ENCODE results near the gene GNB1L. TPM values are rescaled to one million over a fixed set of nuclear protein-coding genes. Genes with fewer than 3 reads are reported as not detected.

The GNB1L gene
- total and polyA plus RNA-seq, 8 donors = 2.1 to 4.8 (median 3.6) TPM

DNA sequence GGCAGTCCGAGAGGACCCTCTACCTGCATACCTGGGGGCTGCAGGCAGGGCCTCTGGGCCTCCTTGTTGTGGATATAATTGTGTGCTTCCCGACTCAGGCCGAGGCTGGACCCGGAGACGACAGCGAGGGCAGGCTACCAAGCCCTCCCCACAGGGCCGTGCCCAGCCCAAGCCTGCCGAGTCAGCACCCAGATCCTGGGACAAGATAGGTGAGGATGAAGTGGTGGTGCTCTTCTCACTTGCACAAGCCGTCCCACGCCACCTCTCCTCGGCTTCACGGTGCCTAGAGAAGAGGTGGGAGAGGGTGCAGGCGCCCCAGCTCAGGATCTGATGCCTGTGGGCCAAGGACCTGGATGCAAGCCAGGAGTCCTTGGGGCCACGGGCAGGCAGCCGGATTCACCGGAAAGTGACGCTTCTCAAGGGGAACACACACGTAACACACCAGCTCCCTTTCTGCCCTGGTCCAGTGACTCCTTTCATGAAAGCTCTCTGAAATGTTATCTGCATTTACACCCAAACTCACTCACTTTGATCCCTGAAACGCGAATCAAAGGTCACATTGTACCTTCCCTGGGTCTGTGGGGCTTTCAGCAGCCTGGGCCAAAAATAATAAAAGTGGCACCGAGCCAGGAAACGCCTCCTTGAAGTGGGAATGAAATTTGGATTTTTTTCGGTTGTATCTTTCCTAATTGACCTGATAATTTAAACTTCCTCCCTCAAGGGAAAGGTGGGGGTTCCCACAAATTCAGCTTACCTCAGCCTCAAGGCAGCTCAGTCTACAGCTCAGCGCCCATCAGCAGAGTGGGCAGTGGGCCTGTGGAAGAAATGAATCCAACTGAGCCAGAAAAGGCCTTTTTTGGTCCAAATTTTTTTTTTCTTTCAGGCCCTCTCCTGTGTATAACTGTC, 1.1 kb upstream of the GNB1L start:
- no peak for FAIRE-seq

GRCh38 chr22:19853879-19854777, 546 bp downstream of the GNB1L start:
- WGBS, 2 donors = 0% methylated on average over 43 to 49 of the region's 49 CpGs
- TF ChIP-seq, protein P1, sequence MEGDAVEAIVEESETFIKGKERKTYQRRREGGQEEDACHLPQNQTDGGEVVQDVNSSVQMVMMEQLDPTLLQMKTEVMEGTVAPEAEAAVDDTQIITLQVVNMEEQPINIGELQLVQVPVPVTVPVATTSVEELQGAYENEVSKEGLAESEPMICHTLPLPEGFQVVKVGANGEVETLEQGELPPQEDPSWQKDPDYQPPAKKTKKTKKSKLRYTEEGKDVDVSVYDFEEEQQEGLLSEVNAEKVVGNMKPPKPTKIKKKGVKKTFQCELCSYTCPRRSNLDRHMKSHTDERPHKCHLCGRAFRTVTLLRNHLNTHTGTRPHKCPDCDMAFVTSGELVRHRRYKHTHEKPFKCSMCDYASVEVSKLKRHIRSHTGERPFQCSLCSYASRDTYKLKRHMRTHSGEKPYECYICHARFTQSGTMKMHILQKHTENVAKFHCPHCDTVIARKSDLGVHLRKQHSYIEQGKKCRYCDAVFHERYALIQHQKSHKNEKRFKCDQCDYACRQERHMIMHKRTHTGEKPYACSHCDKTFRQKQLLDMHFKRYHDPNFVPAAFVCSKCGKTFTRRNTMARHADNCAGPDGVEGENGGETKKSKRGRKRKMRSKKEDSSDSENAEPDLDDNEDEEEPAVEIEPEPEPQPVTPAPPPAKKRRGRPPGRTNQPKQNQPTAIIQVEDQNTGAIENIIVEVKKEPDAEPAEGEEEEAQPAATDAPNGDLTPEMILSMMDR (IDR thresholded peaks at IDR 0.05) = no peak
- no peaks in the 10 kb centered on the region for H3K9me3 ChIP-seq
- H3K27ac ChIP-seq = peak overlapping the region; percentile 70 to 95 (median 90)
- FAIRE-seq = no peak
- peak in 4 of 6 donors; percentile 38 to 60 (median 50) for DNase-seq
- peak; percentile 3 to 9 (median 8) for ATAC-seq
- peak overlapping the region; percentile 60 to 99 (median 86) for H3K4me3 ChIP-seq
- H3K27me3 ChIP-seq = no peaks in the 10 kb centered on the region
- intact Hi-C loops (cut with DNase I) = no loop called here
- H3K4me1 ChIP-seq = peaks cover 0 to 13% (median 11%) of the 10 kb centered on the region in 3 donors
- H3K36me3 ChIP-seq = peaks cover 0 to 8% (median 8%) of the 10 kb centered on the region in 3 donors

More for the DNA sequence above, 1.1 kb upstream of the GNB1L start:
- WGBS, 2 donors = 3 to 5% methylated on average over 24 of the region's 24 CpGs
- Histone ChIP-seq H3K36me3 (peaks cover 0 to 8% (median 8%) of the 10 kb centered on the region in 3 donors), H3K27me3 (no peaks in the 10 kb centered on the region), H3K9me3 (no peaks in the 10 kb centered on the region), H3K27ac (peak overlapping the region; percentile 81 to 95 (median 90)), H3K4me1 (peaks cover 0 to 13% (median 11%) of the 10 kb centered on the region in 3 donors), H3K4me3 (peak overlapping the region; percentile 60 to 99 (median 86))
- ATAC-seq (peak; percentile 27 to 34 (median 31)), DNase-seq (peak; percentile 46 to 87 (median 72))
- TF ChIP-seq, protein P1 (IDR thresholded peaks at IDR 0.05) = no peak
- intact Hi-C loops (cut with DNase I) = no loop called here

DNA sequence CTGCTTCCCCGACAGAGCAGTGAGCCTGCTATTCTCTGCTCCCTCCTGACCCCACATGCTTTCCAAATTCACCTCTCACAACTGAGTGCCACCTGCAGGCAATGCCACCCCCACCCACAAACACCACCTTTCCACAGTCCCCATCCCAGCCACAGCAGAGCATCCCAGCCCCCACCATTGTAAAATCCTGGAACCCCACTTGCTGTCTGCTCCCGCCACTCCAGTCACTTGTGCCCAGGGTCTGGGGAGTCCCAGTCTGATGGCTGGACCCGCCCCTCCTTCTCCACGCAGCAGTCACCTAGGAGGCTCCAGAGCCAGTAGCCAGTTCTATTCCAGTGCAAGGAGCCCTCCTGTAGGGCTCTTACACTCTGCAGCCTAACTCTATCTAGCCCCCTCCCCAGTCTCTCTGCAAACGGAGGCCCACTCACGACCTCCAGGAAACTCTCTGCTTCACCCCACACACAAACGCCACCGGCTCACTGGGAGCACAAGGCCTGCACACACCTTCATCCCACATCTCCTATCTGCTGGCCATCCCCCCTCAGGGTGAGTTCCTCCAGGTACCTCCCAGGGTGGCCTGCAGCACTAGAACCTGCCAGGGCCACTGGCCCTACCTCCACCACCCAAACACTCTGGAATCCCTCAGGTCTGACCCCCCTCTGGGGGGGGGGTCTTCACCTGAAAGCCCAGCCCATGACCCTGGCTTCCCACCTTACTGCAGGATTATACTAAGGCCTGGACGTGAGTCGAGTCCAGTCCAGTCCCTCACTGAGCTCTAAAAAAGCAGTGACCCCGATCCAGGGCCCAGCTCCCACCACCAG, 1.4 kb downstream of the GNB1L start:
- H3K27me3 ChIP-seq = no peaks in the 10 kb centered on the region
- H3K4me1 ChIP-seq = peaks cover 5 to 16% (median 13%) of the 10 kb centered on the region in 3 donors
- FAIRE-seq (no peak), DNase-seq (peak in 2 of 6 donors; percentile 33 to 58), ATAC-seq (no peak)
- H3K4me3 ChIP-seq = peak overlapping the region; percentile 60 to 99 (median 86)
- peak overlapping the region in 3 of 4 donors; percentile 70 to 95 (median 90) for H3K27ac ChIP-seq
- intact Hi-C loops (cut with DNase I) = no loop called here
- TF ChIP-seq, protein P1 (IDR thresholded peaks at IDR 0.05) = no peak
- WGBS, 2 donors = 17 to 21% methylated on average over 11 of the region's 11 CpGs
- H3K36me3 ChIP-seq = peaks cover 0 to 8% (median 8%) of the 10 kb centered on the region in 3 donors
- H3K9me3 ChIP-seq = no peaks in the 10 kb centered on the region

- no peak for FAIRE-seq
- no peaks in the 10 kb centered on the region for H3K27me3 ChIP-seq
- 88 to 91% methylated on average over 12 of the region's 12 CpGs for WGBS, 2 donors
- no peak overlapping the region for H3K27ac ChIP-seq
- TF ChIP-seq, protein P1 (IDR thresholded peaks at IDR 0.05) = no peak
- intact Hi-C loops (cut with DNase I) = no loop called here
- H3K4me1 ChIP-seq = peaks cover 5 to 16% (median 13%) of the 10 kb centered on the region in 3 donors
- DNase-seq = peak in 2 of 6 donors; percentile 53 to 79
- peaks cover 0 to 8% (median 8%) of the 10 kb centered on the region in 3 donors for H3K36me3 ChIP-seq
- H3K4me3 ChIP-seq = no peak overlapping the region
- ATAC-seq = no peak
- H3K9me3 ChIP-seq = no peaks in the 10 kb centered on the region
Measured at GRCh38 chr22:19852177-19852781, 2.4 kb downstream of the GNB1L start.

All from pancreas (tissue), 10 donors.